Natural killer cell treated with Interleukin-12 subunit alpha and Interleukin-12 subunit beta and Interleukin-15 and Interleukin-18, amount 100 ng/mL, for 72 hours (primary cell): Measurements from ENCODE around the gene ACTA1. TPM values are rescaled to one million over a fixed set of nuclear protein-coding genes. Genes with fewer than 3 reads are reported as not detected.
A peak's percentile ranks its signal among the peaks of the same experiment; 100 is the strongest.

Experiments
- ATAC-seq, 2 donors: fragments of 150-1000 bp; cut with Tn5 transposase in 1 of 2; sonication (Bioruptor Pico), chemical (Tn5 transposase) in 1 of 2; 2 replicates each; pipeline ENCODE4 v1.10.0; 2021
- DNase-seq: peaks from one replicate; pipeline ENCODE4 v3.0.0; 2022; ENCODE audit warnings: low spot score
- H3K27ac Mint-ChIP-seq, 2 donors: 1 replicate in 1 of 2; 2 replicates in 1 of 2; pipeline ENCODE4 v1.8.0; 2022; ENCODE audit warnings: mixed read lengths in 2 of 2, mild to moderate bottlenecking in 1 of 2, moderate library complexity in 1 of 2
- H3K27me3 Mint-ChIP-seq, 2 donors: 1 replicate in 1 of 2; 2 replicates in 1 of 2; pipeline ENCODE4 v1.8.0; 2022; ENCODE audit warnings: mixed read lengths in 2 of 2
- H3K36me3 Mint-ChIP-seq: one replicate; pipeline ENCODE4 v1.8.0; 2022; ENCODE audit warnings: mixed read lengths
- H3K4me1 Mint-ChIP-seq, 2 donors: 1 replicate in 1 of 2; 2 replicates in 1 of 2; pipeline ENCODE4 v1.8.0; 2022; ENCODE audit warnings: low read depth in 2 of 2, mixed read lengths in 2 of 2, mild to moderate bottlenecking in 1 of 2
- H3K4me3 Mint-ChIP-seq: one replicate; pipeline ENCODE4 v1.8.0; 2022; ENCODE audit warnings: mixed read lengths
- H3K9me3 Mint-ChIP-seq: 2 replicates; pipeline ENCODE4 v1.8.0; 2022; ENCODE audit warnings: mixed read lengths
- total RNA-seq, 2 donors: library from RNA; stranded (reverse); gene quantifications; one replicate each; pipeline ENCODE4 v1.2.3, GENCODE V29; 2022

ACTA1 gene
- total RNA-seq, 2 donors from 2014 or later = not detected

- Mint-ChIP-seq H3K4me1 (peaks cover 7 to 10% of the 10 kb centered on the region in 2 donors), H3K4me3 (no peak overlapping the region), H3K27ac (no peak overlapping the region), H3K9me3 (no peaks in the 10 kb centered on the region), H3K27me3 (no peaks in the 10 kb centered on the region), H3K36me3 (peaks cover 10% of the 10 kb centered on the region)
- ATAC-seq (no peak), DNase-seq (no peak)
Measured at GRCh38 chr1:229456016-229456415, 22.1 kb upstream of the ACTA1 start.

GRCh38 chr1:229454056-229454455 is 20.2 kb upstream of the ACTA1 start:
- H3K27ac Mint-ChIP-seq = no peak overlapping the region
- no peaks in the 10 kb centered on the region for H3K9me3 Mint-ChIP-seq
- no peak overlapping the region for H3K4me3 Mint-ChIP-seq
- DNase-seq = no peak
- ATAC-seq = no peak
- H3K36me3 Mint-ChIP-seq = peaks cover 4% of the 10 kb centered on the region
- peaks cover 7 to 10% of the 10 kb centered on the region in 2 donors for H3K4me1 Mint-ChIP-seq
- no peaks in the 10 kb centered on the region for H3K27me3 Mint-ChIP-seq

- H3K4me1 Mint-ChIP-seq = peaks cover 7 to 10% of the 10 kb centered on the region in 2 donors
- H3K36me3 Mint-ChIP-seq = peaks cover 4% of the 10 kb centered on the region
- ATAC-seq (no peak), DNase-seq (no peak)
- H3K27me3 Mint-ChIP-seq = no peaks in the 10 kb centered on the region
- H3K27ac Mint-ChIP-seq = no peak overlapping the region
- no peaks in the 10 kb centered on the region for H3K9me3 Mint-ChIP-seq
- no peak overlapping the region for H3K4me3 Mint-ChIP-seq
Measured at GRCh38 chr1:229452956-229453801, 19.3 kb upstream of the ACTA1 start.

- Mint-ChIP-seq H3K36me3 (peaks cover 4% of the 10 kb centered on the region), H3K9me3 (no peaks in the 10 kb centered on the region), H3K27ac (no peak overlapping the region), H3K27me3 (no peaks in the 10 kb centered on the region), H3K4me1 (peaks cover 4 to 6% of the 10 kb centered on the region in 2 donors), H3K4me3 (no peak overlapping the region)
- DNase-seq (no peak), ATAC-seq (no peak)
Measured at GRCh38 chr1:229448845-229449244, 15.0 kb upstream of the ACTA1 start.

- H3K4me1 Mint-ChIP-seq = peaks cover 4 to 6% of the 10 kb centered on the region in 2 donors
- no peak overlapping the region for H3K4me3 Mint-ChIP-seq
- peaks cover 4% of the 10 kb centered on the region for H3K36me3 Mint-ChIP-seq
- no peaks in the 10 kb centered on the region for H3K27me3 Mint-ChIP-seq
- no peaks in the 10 kb centered on the region for H3K9me3 Mint-ChIP-seq
- DNase-seq (no peak), ATAC-seq (no peak)
- no peak overlapping the region for H3K27ac Mint-ChIP-seq
Measured at GRCh38 chr1:229448354-229448753, 14.5 kb upstream of the ACTA1 start.

- peaks cover 4 to 6% of the 10 kb centered on the region in 2 donors for H3K4me1 Mint-ChIP-seq
- H3K27ac Mint-ChIP-seq = no peak overlapping the region
- H3K27me3 Mint-ChIP-seq = no peaks in the 10 kb centered on the region
- ATAC-seq = no peak
- H3K4me3 Mint-ChIP-seq = no peak overlapping the region
- no peak for DNase-seq
- H3K9me3 Mint-ChIP-seq = no peaks in the 10 kb centered on the region
- peaks cover 4% of the 10 kb centered on the region for H3K36me3 Mint-ChIP-seq
Measured at GRCh38 chr1:229447809-229448252, 13.9 kb upstream of the ACTA1 start.

- no peaks in the 10 kb centered on the region for H3K9me3 Mint-ChIP-seq
- no peak overlapping the region for H3K27ac Mint-ChIP-seq
- no peaks in the 10 kb centered on the region for H3K27me3 Mint-ChIP-seq
- H3K4me3 Mint-ChIP-seq = no peak overlapping the region
- H3K36me3 Mint-ChIP-seq = peaks cover 2% of the 10 kb centered on the region
- ATAC-seq (no peak), DNase-seq (no peak)
- peaks cover 8 to 14% of the 10 kb centered on the region in 2 donors for H3K4me1 Mint-ChIP-seq
Measured at GRCh38 chr1:229445828-229446227, 11.9 kb upstream of the ACTA1 start.

- H3K27ac Mint-ChIP-seq = peak overlapping the region; percentile 21 to 65
- peak overlapping the region; percentile 17 for H3K4me3 Mint-ChIP-seq
- ATAC-seq (peak; percentile 77 to 95), DNase-seq (no peak)
- no peaks in the 10 kb centered on the region for H3K9me3 Mint-ChIP-seq
- H3K4me1 Mint-ChIP-seq = peaks cover 10 to 12% of the 10 kb centered on the region in 2 donors
- peaks cover 5% of the 10 kb centered on the region for H3K36me3 Mint-ChIP-seq
- H3K27me3 Mint-ChIP-seq = peaks cover 3 to 9% of the 10 kb centered on the region in 2 donors
Measured at GRCh38 chr1:229440851-229441537, 7.1 kb upstream of the ACTA1 start.

- DNase-seq = no peak
- Mint-ChIP-seq H3K27ac (no peak overlapping the region), H3K27me3 (peaks cover 12 to 25% of the 10 kb centered on the region in 2 donors), H3K4me1 (peaks cover 10 to 12% of the 10 kb centered on the region in 2 donors), H3K4me3 (no peak overlapping the region), H3K9me3 (no peaks in the 10 kb centered on the region), H3K36me3 (peaks cover 5% of the 10 kb centered on the region)
- no peak for ATAC-seq
Measured at GRCh38 chr1:229438021-229438420, 4.1 kb upstream of the ACTA1 start.

GRCh38 chr1:229437443-229437842 is 3.5 kb upstream of the ACTA1 start:
- Mint-ChIP-seq H3K27ac (no peak overlapping the region), H3K9me3 (no peaks in the 10 kb centered on the region), H3K4me1 (peaks cover 10 to 12% of the 10 kb centered on the region in 2 donors), H3K27me3 (peaks cover 12 to 25% of the 10 kb centered on the region in 2 donors), H3K4me3 (no peak overlapping the region), H3K36me3 (peaks cover 5% of the 10 kb centered on the region)
- no peak for DNase-seq
- no peak for ATAC-seq

GRCh38 chr1:229436201-229436600 is 2.3 kb upstream of the ACTA1 start:
- Mint-ChIP-seq H3K27me3 (peaks cover 20 to 32% of the 10 kb centered on the region in 2 donors), H3K9me3 (no peaks in the 10 kb centered on the region), H3K4me1 (peaks cover 13% of the 10 kb centered on the region in 2 donors), H3K4me3 (no peak overlapping the region), H3K36me3 (peaks cover 8% of the 10 kb centered on the region), H3K27ac (no peak overlapping the region)
- ATAC-seq = no peak
- DNase-seq = no peak

GRCh38 chr1:229434641-229435051 is 752 bp upstream of the ACTA1 start:
- H3K27ac Mint-ChIP-seq = no peak overlapping the region
- peaks cover 6% of the 10 kb centered on the region for H3K36me3 Mint-ChIP-seq
- no peaks in the 10 kb centered on the region for H3K9me3 Mint-ChIP-seq
- peaks cover 29 to 47% of the 10 kb centered on the region in 2 donors for H3K27me3 Mint-ChIP-seq
- peaks cover 9 to 10% of the 10 kb centered on the region in 2 donors for H3K4me1 Mint-ChIP-seq
- H3K4me3 Mint-ChIP-seq = no peak overlapping the region
- no peak for DNase-seq
- no peak for ATAC-seq

- H3K9me3 Mint-ChIP-seq = no peaks in the 10 kb centered on the region
- H3K4me3 Mint-ChIP-seq = no peak overlapping the region
- DNase-seq = no peak
- no peak for ATAC-seq
- H3K36me3 Mint-ChIP-seq = peaks cover 6% of the 10 kb centered on the region
- H3K27me3 Mint-ChIP-seq = peaks cover 29 to 49% of the 10 kb centered on the region in 2 donors
- H3K27ac Mint-ChIP-seq = no peak overlapping the region
- H3K4me1 Mint-ChIP-seq = peaks cover 9 to 10% of the 10 kb centered on the region in 2 donors
Measured at GRCh38 chr1:229433364-229434004, 410 bp downstream of the ACTA1 start.
